ENCODE measurements around the gene SSC5D. TPM values are rescaled to one million over a fixed set of nuclear protein-coding genes. Genes with fewer than 3 reads are reported as not detected.

SSC5D gene
- total RNA-seq, 1 donor from 2014 or later, result 46.8 TPM

- peaks cover 8% of the 10 kb centered on the region for H3K27me3 Mint-ChIP-seq (ENCODE audit: low read depth, unreplicated experiment)
- peaks cover 9% of the 10 kb centered on the region for H3K4me1 ChIP-seq (ENCODE audit: insufficient read depth, low read length)
- H3K9me3 Mint-ChIP-seq (ENCODE audit: unreplicated experiment), result peaks cover 2% of the 10 kb centered on the region
- no peaks in the 10 kb centered on the region for H3K36me3 ChIP-seq (ENCODE audit: insufficient read depth, low read length)
- H2AFZ ChIP-seq (ENCODE audit: low read depth, low read length), result no peak overlapping the region
- H3K27me3 ChIP-seq (ENCODE audit: insufficient read depth, low read length), result no peaks in the 10 kb centered on the region
- no peak overlapping the region for H3K27ac Mint-ChIP-seq (ENCODE audit: unreplicated experiment)
- TF ChIP-seq CTCF (IDR thresholded peaks at IDR 0.05; ENCODE audit: insufficient read depth, low read depth, low read length) (no peak), EZH2 (IDR thresholded peaks at IDR 0.05; ENCODE audit: insufficient read depth, low read length) (no peak)
- no peaks in the 10 kb centered on the region for H4K20me1 ChIP-seq (ENCODE audit: insufficient read depth, low read length)
- peaks cover 2% of the 10 kb centered on the region for H3K36me3 Mint-ChIP-seq (ENCODE audit: low read depth, unreplicated experiment)
- DNase-seq (ENCODE audit: low read depth), result no peak
- FAIRE-seq, result no peak
- no peaks in the 10 kb centered on the region for H3K9me3 ChIP-seq (ENCODE audit: insufficient read depth, low read depth, low read length)
- no peak overlapping the region for H3K9ac ChIP-seq (ENCODE audit: low read length)
- no peak overlapping the region for H3K27ac ChIP-seq (ENCODE audit: low read depth, low read length)
- no peak overlapping the region for H3K4me3 Mint-ChIP-seq (ENCODE audit: unreplicated experiment)
- H3K4me3 ChIP-seq (ENCODE audit: insufficient read depth, low read depth, low read length), result no peak overlapping the region
- no peaks in the 10 kb centered on the region for H3K79me2 ChIP-seq (ENCODE audit: insufficient read depth, low read length)
- peaks cover 10% of the 10 kb centered on the region for H3K4me1 Mint-ChIP-seq (ENCODE audit: low read depth, unreplicated experiment)
- H3K4me2 ChIP-seq (ENCODE audit: low read length), result no peak overlapping the region
Measured at GRCh38 chr19:55542292-55542855, 54.1 kb downstream of the SSC5D start.

GRCh38 chr19:55543567-55543966 is 55.3 kb downstream of the SSC5D start:
- peaks cover 11% of the 10 kb centered on the region for H3K4me1 ChIP-seq (ENCODE audit: insufficient read depth, low read length)
- H2AFZ ChIP-seq (ENCODE audit: low read depth, low read length), result no peak overlapping the region
- H3K9ac ChIP-seq (ENCODE audit: low read length), result no peak overlapping the region
- Mint-ChIP-seq H3K9me3 (ENCODE audit: unreplicated experiment) (peaks cover 2% of the 10 kb centered on the region), H3K27me3 (ENCODE audit: low read depth, unreplicated experiment) (peaks cover 8% of the 10 kb centered on the region), H3K4me3 (ENCODE audit: unreplicated experiment) (no peak overlapping the region), H3K4me1 (ENCODE audit: low read depth, unreplicated experiment) (peaks cover 8% of the 10 kb centered on the region), H3K36me3 (ENCODE audit: low read depth, unreplicated experiment) (peaks cover 2% of the 10 kb centered on the region), H3K27ac (ENCODE audit: unreplicated experiment) (no peak overlapping the region)
- H3K4me3 ChIP-seq (ENCODE audit: insufficient read depth, low read depth, low read length), result no peak overlapping the region
- no peak overlapping the region for H3K27ac ChIP-seq (ENCODE audit: low read depth, low read length)
- FAIRE-seq, result no peak
- no peaks in the 10 kb centered on the region for H3K27me3 ChIP-seq (ENCODE audit: insufficient read depth, low read length)
- no peak for DNase-seq (ENCODE audit: low read depth)
- no peak overlapping the region for H3K4me2 ChIP-seq (ENCODE audit: low read length)
- H3K36me3 ChIP-seq (ENCODE audit: insufficient read depth, low read length), result no peaks in the 10 kb centered on the region
- H3K79me2 ChIP-seq (ENCODE audit: insufficient read depth, low read length), result no peaks in the 10 kb centered on the region
- H3K9me3 ChIP-seq (ENCODE audit: insufficient read depth, low read depth, low read length), result no peaks in the 10 kb centered on the region
- TF ChIP-seq CTCF (IDR thresholded peaks at IDR 0.05; ENCODE audit: insufficient read depth, low read depth, low read length), result no peak
- no peak for TF ChIP-seq EZH2 (IDR thresholded peaks at IDR 0.05; ENCODE audit: insufficient read depth, low read length)
- H4K20me1 ChIP-seq (ENCODE audit: insufficient read depth, low read length), result no peaks in the 10 kb centered on the region

GRCh38 chr19:55544014-55544413 is 55.8 kb downstream of the SSC5D start:
- Mint-ChIP-seq H3K36me3 (ENCODE audit: low read depth, unreplicated experiment) (peaks cover 2% of the 10 kb centered on the region), H3K4me3 (ENCODE audit: unreplicated experiment) (no peak overlapping the region), H3K27ac (ENCODE audit: unreplicated experiment) (no peak overlapping the region), H3K27me3 (ENCODE audit: low read depth, unreplicated experiment) (peaks cover 8% of the 10 kb centered on the region), H3K4me1 (ENCODE audit: low read depth, unreplicated experiment) (peaks cover 8% of the 10 kb centered on the region), H3K9me3 (ENCODE audit: unreplicated experiment) (peaks cover 2% of the 10 kb centered on the region)
- Histone ChIP-seq H2AFZ (ENCODE audit: low read depth, low read length) (no peak overlapping the region), H3K4me1 (ENCODE audit: insufficient read depth, low read length) (peaks cover 11% of the 10 kb centered on the region), H3K27me3 (ENCODE audit: insufficient read depth, low read length) (no peaks in the 10 kb centered on the region), H3K4me2 (ENCODE audit: low read length) (no peak overlapping the region), H4K20me1 (ENCODE audit: insufficient read depth, low read length) (no peaks in the 10 kb centered on the region), H3K36me3 (ENCODE audit: insufficient read depth, low read length) (no peaks in the 10 kb centered on the region), H3K27ac (ENCODE audit: low read depth, low read length) (no peak overlapping the region), H3K79me2 (ENCODE audit: insufficient read depth, low read length) (no peaks in the 10 kb centered on the region), H3K9me3 (ENCODE audit: insufficient read depth, low read depth, low read length) (no peaks in the 10 kb centered on the region), H3K4me3 (ENCODE audit: insufficient read depth, low read depth, low read length) (no peak overlapping the region), H3K9ac (ENCODE audit: low read length) (no peak overlapping the region)
- no peak for TF ChIP-seq EZH2 (IDR thresholded peaks at IDR 0.05; ENCODE audit: insufficient read depth, low read length)
- TF ChIP-seq CTCF (IDR thresholded peaks at IDR 0.05; ENCODE audit: insufficient read depth, low read depth, low read length), result no peak
- no peak for FAIRE-seq
- no peak for DNase-seq (ENCODE audit: low read depth)
